HG03378 (cell line): ENCODE data around the gene KRTAP10-7.
"Not testable (repeated sequence)": the region's sequence is repeated elsewhere in the genome, so short reads cannot be mapped to it uniquely, and the experiment has no call there.

Experiments used
- ATAC-seq: cut with Tn5 transposase; IDR thresholded peaks from one replicate; pipeline ENCODE4 v1.9.1; 2021; ENCODE audit warnings: mild to moderate bottlenecking, moderate library complexity; ENCODE audit not compliant: unreplicated experiment

The KRTAP10-7 gene

GRCh38 chr21:44600118-44600978 is at the start of gene KRTAP10-7:
Gene KRTAP10-7, plus strand, starts transcription at chr21:44600597. Its CDS starts 25 bp downstream, at chr21:44600622.
- ATAC-seq = not testable (repeated sequence)

GRCh38 chr21:44550807-44551206 is 49.6 kb upstream of the KRTAP10-7 start:
- no peak for ATAC-seq

GRCh38 chr21:44551340-44551961 is 48.9 kb upstream of the KRTAP10-7 start, which contains the start of gene KRTAP10-2:
Gene KRTAP10-2, minus strand, starts transcription at chr21:44551505. Its CDS starts 47 bp downstream, at chr21:44551458.
- ATAC-seq = no peak

GRCh38 chr21:44552136-44552535 is 48.3 kb upstream of the KRTAP10-7 start:
- ATAC-seq = no peak

- ATAC-seq = no peak
These were observed 47.7 kb upstream of the KRTAP10-7 start for GRCh38 chr21:44552681-44553080.

- no peak for ATAC-seq
These were observed 45.1 kb upstream of the KRTAP10-7 start for GRCh38 chr21:44555200-44555875.

GRCh38 chr21:44556879-44557278 is 43.5 kb upstream of the KRTAP10-7 start:
- no peak for ATAC-seq

- ATAC-seq = no peak
These were observed 42.7 kb upstream of the KRTAP10-7 start for GRCh38 chr21:44557491-44558328.

- not testable (repeated sequence) for ATAC-seq
These were observed 42.1 kb upstream of the KRTAP10-7 start for GRCh38 chr21:44558329-44558675.

- ATAC-seq = no peak
These were observed 41.7 kb upstream of the KRTAP10-7 start, which contains the start of gene KRTAP10-3 for GRCh38 chr21:44558695-44559094. Gene KRTAP10-3, minus strand, starts transcription at chr21:44558795. Its CDS starts 80 bp downstream, at chr21:44558715.

- no peak for ATAC-seq
These were observed 36.3 kb upstream of the KRTAP10-7 start for GRCh38 chr21:44564099-44564498.

GRCh38 chr21:44564886-44565598 is 35.4 kb upstream of the KRTAP10-7 start:
- no peak for ATAC-seq

- no peak for ATAC-seq
These were observed 34.0 kb upstream of the KRTAP10-7 start for GRCh38 chr21:44566403-44566802.

- ATAC-seq = no peak
These were observed 32.8 kb upstream of the KRTAP10-7 start for GRCh38 chr21:44567481-44568171.

- ATAC-seq = no peak
These were observed 32.1 kb upstream of the KRTAP10-7 start for GRCh38 chr21:44568261-44568660.

- no peak for ATAC-seq
These were observed 31.5 kb upstream of the KRTAP10-7 start for GRCh38 chr21:44568667-44569556.

GRCh38 chr21:44569861-44570517 is 30.4 kb upstream of the KRTAP10-7 start:
- no peak for ATAC-seq

GRCh38 chr21:44571296-44571695 is 29.1 kb upstream of the KRTAP10-7 start:
- ATAC-seq = no peak
